GM18498 (cell line): ENCODE results near the gene CRYL1.

Experiments used
- ATAC-seq: cut with Tn5 transposase; IDR thresholded peaks from one replicate; pipeline ENCODE4 v1.9.1; 2021; ENCODE audit warnings: mild to moderate bottlenecking, moderate library complexity; ENCODE audit not compliant: unreplicated experiment

Gene CRYL1

GRCh38 chr13:20387441-20387971 lies 138.2 kb downstream of the CRYL1 start:
- no peak for ATAC-seq

- no peak for ATAC-seq
Measured at GRCh38 chr13:20387006-20387405, 138.7 kb downstream of the CRYL1 start.

DNA sequence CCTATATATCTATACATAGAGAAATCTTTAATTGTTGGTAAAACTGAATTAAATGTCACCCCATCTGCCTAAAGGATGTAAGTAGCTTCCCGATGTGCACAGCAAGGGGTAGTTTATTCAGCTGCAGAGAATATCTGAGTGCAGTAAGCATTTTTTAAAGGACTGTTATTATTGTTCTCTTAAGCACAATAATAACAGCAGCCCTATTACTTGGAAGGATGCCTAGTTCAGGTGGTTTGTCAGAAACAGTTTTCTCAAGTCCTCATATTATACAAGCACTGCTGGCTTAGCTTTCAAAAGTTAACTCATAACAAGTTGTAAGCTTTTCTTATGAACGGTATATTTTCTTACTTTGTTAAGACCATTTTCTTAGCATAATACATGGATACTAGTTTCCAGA lies 142.6 kb downstream of the CRYL1 start:
- no peak for ATAC-seq

- ATAC-seq, result no peak
Measured at GRCh38 chr13:20381401-20381800, 144.3 kb downstream of the CRYL1 start.

DNA sequence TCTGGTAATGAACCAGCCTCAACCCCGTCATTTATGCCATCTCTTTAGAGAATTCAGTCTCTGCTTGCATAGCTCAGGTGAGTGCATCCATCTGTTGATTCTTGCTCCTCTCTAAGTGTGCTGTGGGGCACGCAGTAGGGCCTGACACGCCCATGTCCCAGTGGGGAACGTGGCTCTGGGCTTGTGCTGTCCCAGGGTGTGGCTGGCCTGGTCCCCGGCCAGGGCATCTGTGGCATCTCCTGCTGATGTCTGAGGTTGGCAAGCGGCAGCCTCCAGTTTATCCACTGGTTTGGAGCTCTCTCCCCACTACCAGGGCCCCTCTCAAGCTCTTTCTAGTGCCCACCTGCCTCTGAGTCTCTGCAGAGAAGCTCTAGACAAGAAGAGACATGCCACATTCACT lies 146.9 kb downstream of the CRYL1 start:
- ATAC-seq, result no peak

GRCh38 chr13:20377720-20378119 lies 147.9 kb downstream of the CRYL1 start:
- ATAC-seq, result no peak

- ATAC-seq, result no peak
Measured at GRCh38 chr13:20375871-20376270, 149.8 kb downstream of the CRYL1 start.

- ATAC-seq, result no peak
Measured at GRCh38 chr13:20373861-20374260, 151.8 kb downstream of the CRYL1 start.

DNA sequence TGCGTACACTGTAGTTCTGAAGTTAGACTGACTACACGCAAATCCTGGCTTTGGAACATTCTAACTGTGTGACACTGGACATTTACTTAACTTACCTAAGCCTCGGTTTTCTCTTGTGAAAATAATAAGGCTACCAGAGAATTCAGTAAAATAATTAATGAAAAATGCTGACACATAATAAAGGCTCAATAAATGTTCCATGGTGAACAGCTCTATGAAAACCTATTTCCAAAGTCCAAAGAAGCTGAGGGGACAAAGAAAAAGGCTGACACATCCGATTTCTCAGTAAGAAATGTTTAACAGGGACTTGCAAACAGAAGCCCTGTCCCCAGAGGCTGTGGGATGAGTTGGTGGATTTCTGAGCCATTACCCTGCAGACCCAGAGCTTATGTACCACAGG lies 153.8 kb downstream of the CRYL1 start:
- ATAC-seq, result no peak

DNA sequence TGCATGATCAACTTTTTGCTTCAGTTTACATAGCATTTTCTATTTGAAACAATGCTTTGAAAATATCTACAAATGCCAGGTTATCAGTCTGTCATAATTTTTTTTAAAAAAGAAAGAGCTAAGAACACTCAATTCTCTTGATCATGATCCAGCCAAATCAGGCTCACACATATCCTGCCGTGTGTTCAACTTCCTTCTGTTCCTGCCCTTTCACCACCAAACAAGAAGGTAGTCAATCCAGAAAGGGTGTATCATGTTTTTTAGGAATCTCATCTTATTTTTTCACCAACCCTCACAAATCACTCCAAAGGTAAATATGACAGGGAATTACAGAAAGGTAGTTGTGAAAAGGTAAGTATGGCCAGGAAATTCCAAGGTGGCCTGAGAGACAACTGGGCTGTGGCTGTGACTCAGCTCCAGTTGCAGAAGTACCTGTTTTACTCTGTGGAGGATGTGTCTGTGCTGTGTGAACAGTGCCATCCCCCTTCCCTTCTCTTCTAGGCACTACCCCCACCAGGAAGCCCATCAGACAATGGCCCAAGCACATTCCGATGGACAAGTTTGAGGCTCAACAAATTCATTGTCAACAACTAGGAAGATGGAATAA lies 154.7 kb downstream of the CRYL1 start:
- no peak for ATAC-seq

DNA sequence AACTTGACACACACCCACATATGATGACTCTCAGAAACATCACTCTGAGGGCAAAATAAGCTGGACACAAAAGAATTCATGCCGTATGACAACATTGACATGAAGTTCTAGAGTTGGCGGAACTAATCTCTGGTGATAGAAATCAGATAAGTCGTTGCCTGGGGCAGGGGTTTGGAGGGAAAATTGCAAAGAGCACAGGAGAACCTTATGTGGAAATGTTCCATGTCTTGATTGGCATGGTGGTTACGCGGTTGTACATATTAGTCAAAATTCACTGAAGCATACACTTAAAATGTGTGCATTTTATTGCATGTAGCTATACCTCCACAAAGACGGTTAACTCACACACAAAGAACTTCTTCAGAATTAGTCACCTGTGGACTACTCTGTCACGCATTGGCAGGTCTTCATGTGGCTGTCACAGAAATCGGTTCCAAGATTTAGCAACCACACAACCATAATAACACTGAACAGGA lies 155.7 kb downstream of the CRYL1 start:
- ATAC-seq, result no peak

- ATAC-seq, result no peak
Measured at GRCh38 chr13:20366056-20366455, 159.6 kb downstream of the CRYL1 start.

- ATAC-seq, result no peak
Measured at GRCh38 chr13:20363603-20364002, 162.1 kb downstream of the CRYL1 start.

DNA sequence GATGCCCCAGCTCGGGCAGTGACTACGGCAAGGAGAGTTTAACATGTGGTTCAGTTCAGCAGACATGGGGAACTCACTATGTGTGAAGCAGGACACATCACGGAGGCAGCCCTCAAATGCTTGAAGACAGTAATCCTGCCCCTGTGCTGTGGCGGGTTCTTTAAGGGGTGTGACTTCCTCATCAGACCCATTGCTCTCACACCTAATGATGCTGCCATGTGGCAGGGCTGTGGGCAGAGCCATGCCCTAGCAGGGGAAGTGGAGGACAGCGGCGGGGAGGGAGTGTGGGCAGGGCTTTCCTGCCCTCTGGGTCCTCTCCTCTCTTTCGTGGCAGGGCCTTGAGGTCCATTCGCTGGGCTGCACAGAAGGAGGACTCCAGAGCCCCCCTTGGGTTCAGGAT lies 162.5 kb downstream of the CRYL1 start:
- ATAC-seq, result no peak

DNA sequence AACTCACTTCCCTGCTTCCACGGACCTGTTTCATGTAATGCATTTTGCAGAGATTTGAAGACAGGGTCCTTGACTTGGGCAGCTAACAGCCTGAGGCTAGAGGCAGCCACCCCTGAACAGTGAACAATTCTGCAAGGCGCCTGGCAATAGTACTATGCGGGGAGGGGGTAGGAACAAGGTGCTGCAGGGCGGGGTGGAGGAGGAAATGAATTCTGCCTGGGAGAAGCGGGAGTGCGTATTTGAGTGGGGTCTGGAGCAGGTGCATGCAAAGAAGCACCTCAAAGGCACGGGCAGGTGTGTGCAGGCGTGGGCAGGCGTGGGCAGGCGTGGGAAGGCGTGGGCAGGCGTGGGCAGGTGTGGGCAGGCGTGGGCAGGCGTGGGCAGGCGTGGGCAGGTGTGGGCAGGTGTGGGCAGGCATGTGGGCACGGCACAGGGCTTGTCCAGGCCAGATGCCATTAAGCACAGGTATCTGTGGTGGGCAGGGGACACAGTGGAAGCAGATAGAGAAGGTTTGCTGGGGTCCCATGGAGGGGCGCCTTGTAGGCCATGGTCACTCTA lies 163.1 kb downstream of the CRYL1 start:
- no peak for ATAC-seq

GRCh38 chr13:20360835-20361412 lies 164.7 kb downstream of the CRYL1 start:
- no peak for ATAC-seq

GRCh38 chr13:20360041-20360491 lies 165.6 kb downstream of the CRYL1 start:
- no peak for ATAC-seq

- no peak for ATAC-seq
Measured at GRCh38 chr13:20359335-20359734, 166.3 kb downstream of the CRYL1 start.

- no peak for ATAC-seq
Measured at GRCh38 chr13:20358022-20358421, 167.6 kb downstream of the CRYL1 start.

DNA sequence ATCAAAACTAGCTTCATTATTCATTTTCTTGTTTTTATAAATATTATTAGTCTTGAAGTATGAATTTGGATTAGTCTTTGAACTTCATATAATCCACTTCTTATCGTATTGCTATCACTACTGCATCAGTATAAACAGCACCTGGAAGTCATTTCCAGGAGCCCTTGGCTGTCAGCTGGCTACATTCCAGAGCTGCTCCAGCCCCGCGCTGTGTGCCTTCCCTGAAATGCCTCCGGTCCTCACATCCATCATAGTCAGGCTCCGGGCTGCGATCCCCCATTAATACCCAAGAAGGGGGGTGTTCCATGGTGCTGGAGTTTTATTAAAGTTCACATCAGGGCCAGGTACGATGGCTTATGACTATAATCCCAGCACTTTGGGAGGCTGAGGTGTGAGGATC lies 169.2 kb downstream of the CRYL1 start:
- ATAC-seq, result no peak

DNA sequence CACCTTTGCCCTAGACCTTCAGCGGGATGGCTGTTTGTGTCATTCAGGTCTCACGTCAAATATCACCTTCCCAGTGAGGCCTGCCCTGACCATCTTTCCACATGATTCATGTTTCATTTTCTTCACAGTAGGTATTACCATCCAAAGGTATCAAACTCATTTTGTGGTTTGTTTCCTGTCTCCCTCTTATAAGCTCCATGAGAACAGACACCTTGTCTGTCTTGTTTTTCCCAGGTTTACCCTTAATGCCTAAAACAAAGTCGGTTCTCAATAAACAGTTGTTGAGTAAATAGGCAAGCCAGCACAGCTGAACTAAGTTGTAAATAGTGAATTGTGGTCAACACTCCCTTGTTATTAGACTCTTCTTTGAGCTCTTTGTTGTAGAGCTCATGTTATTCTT lies 170.9 kb downstream of the CRYL1 start:
- no peak for ATAC-seq

- no peak for ATAC-seq
Measured at GRCh38 chr13:20353973-20354372, 171.7 kb downstream of the CRYL1 start.
